ENCODE data around the gene FNTB.
A peak's percentile ranks its signal among the peaks of the same experiment; 100 is the strongest.

Gene FNTB

DNA sequence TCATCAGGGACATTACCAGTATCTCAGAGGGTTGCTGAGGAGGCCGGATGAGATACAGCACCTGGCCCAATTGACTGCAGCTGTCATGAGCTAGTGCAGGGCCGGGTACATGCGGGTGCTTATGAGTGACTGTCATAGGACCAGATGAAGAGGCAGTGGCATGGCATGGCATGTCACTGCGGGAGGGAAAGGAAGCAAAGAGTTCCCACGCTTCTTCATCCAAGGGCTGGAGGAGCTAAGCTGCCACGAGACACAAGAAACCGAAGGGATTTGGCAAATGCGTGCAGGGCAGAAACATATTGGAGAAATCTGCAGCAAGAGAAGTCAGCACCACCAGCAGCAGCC lies 33.4 kb upstream of the FNTB start:
- DNase-seq: no peak

DNA sequence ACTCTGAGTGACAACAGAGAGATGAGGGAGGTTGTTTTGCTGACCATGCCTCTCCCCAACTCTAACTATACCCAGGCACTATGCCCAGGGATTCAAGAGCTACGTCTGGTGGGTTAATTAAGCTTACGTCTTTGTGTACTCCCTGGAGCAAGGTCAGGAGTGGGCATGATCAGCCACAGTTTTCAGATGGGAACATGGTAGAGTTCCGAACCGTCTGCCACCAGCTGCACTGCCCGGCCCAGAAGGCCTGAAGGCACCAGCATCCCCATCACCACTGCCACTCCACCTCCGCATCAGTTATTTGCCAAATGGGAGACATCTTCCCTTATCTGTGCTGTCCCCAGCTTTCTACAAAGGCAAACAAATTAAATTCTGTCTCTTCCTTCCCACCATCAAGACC lies 33.0 kb upstream of the FNTB start:
- DNase-seq: no peak

- DNase-seq: no peak
Observed at GRCh38 chr14:64954491-64955240, 32.0 kb upstream of the FNTB start.

- DNase-seq: no peak
Observed at GRCh38 chr14:64955297-64955696, 31.4 kb upstream of the FNTB start.

GRCh38 chr14:64956697-64957406 lies 29.8 kb upstream of the FNTB start:
- DNase-seq: no peak

DNA sequence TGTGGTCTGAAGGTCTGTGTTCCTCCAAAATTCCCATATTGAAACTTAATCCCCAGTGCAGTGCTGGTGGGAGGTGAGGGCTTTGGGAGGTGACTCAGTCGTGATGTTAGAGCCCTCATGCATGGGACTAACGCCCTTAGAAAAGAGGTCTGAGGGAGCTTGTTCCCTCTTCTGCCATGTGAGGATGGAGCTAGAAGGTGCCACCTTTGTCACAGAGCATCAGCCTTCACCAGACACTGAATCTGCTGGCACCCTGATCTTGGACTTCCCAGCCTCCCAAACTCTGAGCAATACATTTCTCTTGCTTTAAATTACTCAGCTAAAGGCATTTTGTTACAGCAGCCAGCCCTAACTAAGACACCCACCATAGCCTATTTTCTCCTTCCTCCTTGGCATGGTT lies 28.5 kb upstream of the FNTB start:
- no peak for DNase-seq

DNA sequence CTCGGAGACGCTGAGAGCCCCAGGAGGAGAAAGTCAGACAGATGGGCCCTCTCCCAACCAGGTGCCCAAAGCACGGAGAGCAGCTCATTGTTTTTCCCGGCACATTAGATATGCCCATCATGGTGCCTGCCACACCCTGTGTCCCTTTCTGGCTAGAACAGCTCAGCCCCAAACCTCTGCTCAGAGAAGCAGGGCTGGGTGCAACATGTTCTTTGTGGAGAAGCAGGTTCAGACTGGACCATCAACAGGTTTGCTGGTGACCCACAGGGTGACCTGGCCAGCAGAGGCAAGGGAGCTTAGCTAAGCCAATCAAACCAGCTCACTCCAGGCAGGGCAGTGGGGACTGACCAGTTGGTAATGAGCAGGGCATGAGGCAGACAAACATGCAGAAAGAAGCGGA lies 28.0 kb upstream of the FNTB start:
- no peak for DNase-seq

DNA sequence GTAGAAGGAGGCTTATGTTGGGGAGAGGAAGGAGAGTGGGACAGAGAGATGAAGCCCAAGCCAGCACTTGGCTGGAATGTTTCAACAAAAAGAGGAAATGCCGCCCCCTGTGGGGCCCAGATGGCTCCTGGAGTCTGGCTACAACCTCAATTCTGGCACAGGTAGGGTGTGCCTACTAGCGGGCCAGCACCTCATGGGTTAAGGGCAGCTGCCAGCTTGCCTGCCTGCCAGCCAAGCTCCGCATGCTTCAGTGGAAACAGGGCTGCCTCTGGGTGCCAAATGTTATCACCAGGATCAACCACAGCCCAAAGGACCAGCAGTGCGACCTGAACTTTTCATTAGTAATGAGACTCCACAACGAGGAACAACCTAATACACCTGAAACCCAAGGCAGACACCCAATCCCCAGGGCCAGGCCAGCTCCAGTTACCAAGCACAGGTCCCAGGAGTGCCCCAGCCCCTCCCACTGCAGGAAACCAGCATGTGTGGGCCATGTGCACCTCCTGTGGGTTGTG lies 25.9 kb upstream of the FNTB start:
- DNase-seq: no peak

GRCh38 chr14:64963611-64964010 lies 23.1 kb upstream of the FNTB start:
- no peak for DNase-seq

DNA sequence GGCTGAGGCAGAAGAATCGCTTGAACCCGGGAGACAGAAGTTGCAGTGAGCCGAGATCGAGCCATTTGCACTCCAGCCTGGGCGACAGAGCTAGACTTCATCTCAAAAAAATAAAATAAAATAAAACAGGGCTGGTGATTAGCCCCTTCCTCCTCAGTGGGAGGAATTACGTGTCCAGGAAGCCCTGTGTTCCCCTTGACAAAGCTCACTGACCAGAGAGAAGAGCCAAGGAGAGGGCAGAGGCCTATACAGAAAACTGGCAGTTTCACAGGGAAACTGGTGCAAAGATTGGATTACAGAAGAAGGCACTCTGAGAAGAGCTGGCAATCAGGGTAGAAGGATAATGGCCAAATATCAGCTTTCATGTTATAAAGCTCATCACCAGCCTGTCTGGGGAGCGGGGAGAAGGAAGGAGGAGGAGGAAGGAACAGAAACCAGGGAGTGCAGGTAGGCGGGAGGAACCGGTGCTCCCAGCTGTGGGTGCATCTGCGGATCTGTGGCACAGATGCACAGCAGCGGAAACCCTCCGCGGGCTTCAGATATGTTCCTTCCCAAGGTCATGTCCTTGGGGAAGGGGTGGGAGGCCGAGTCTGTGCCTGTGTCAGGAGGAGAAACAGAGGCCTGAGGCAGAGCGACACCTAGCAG lies 21.2 kb upstream of the FNTB start:
- DNase-seq: no peak

GRCh38 chr14:64966976-64967375 lies 19.7 kb upstream of the FNTB start:
- no peak for DNase-seq

DNA sequence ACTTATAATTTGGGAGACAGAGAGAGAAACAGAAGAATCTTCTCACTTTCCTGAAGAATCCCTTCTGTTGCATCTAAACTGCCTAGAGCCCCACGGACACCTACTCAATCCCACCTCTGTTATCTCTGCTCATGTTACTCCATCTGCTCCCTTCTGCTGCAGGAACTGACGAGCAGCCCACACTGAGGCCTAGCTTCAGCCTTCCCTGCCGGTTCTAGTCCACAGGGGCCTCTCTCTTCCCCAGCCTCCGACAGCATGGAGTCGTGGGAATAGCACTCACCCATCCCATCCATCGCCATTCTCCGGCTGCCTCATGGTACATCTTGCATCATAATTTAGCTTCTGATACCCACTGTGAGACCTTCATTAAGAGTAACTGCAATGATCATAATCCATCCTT lies 18.5 kb upstream of the FNTB start:
- DNase-seq: no peak

DNA sequence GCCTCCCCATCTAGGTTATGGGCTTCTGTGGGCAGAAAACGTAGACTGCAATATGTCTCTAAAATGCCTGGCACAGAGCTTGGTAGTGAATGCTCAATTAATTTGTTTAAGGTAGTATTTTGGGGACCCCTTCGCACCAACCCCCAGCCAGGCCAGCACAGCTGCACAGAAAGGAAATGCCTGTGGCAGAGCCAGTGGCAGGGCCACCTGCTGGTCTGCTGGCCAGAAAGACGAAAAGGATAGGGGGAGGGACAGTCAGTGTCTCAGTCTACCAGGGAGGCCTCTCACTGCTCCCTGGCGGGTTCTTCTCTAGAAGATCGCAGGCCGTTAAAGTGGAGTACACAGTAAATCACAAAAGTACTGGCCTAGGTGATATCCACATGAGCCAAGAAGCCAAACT lies 18.0 kb upstream of the FNTB start:
- DNase-seq: peak; percentile 24

DNA sequence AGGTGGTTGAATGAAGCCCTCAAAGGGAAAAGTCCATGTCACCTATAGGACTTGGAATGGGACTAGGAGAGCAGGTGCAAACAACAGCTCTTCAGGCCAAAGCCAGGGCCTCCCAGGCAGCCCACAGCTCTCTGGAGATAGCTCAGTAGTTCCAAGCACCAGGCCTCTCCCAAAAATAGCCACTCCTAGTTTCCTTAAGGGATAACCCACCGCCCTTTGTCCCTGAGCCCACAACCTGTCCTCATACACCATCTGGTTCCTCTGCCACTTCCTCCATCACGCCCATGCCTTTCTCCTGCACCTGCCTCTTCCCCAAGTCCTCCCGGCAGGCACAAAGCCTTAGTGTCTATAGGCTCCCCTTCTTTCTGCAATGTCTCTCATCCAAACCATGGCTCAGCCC lies 16.7 kb upstream of the FNTB start:
- no peak for DNase-seq

DNA sequence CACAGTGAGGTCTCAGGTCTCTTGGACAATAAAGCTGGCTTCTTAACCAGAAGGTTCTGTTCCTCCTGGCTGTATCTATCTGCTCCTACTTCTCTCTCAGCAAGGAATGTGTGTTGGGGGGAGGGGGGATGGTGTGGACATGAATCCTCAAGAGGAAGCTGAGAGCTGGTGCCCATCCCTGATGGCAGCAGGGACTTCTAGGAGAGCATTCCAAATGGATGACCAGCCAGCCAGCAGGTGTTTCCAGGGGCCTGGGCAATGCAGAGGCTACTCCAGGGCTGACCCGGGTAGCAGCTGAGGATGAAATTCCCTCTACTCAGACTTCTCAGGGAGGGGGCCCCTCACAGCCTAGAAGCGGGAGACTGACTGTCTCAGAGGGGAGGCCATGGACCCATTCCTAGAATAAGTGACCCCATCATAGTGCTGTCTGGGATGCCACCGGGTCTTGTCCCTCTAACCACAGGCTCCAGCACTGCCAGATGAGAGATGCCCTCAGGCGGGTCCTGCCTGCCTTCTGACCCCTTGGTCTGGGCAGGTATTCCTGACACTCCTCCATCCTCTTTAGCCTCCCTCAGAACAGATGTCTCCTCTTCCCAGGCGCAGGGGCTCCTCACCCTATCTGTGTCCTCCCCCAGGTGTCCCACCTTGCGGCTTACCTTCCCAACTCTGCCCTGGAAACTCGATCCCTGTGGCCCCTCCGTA lies 15.8 kb upstream of the FNTB start:
- peak; percentile 43 for DNase-seq

GRCh38 chr14:64971491-64971942 lies 15.2 kb upstream of the FNTB start:
- DNase-seq: no peak

GRCh38 chr14:64971943-64972791 lies 14.5 kb upstream of the FNTB start, which contains the start of gene RAB15:
TSS of gene RAB15 (minus strand) at chr14:64972336. CDS start at chr14:64972076, 260 bp downstream.
- peak; percentile 43 for DNase-seq

GRCh38 chr14:64973026-64973442 lies 13.7 kb upstream of the FNTB start:
- DNase-seq: no peak

DNA sequence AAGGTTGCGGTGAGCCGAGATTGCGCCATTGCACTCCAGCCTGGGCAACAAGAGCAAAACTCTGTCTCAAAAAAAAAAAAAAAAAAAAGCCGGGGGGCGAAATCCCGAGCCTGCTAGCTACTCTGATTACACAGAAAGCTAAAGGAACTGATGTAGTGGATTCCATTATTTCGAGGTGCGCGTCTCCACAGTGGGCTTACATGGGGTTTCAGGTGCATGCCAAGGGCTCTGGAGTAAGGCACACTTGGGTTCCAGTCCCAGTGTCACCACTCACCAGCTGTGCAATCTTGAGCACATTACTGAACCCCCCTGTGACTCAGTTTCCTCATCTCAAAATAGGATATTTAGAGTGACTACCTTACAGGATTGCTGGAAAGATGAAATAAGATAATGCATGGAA lies 12.9 kb upstream of the FNTB start:
- no peak for DNase-seq

DNA sequence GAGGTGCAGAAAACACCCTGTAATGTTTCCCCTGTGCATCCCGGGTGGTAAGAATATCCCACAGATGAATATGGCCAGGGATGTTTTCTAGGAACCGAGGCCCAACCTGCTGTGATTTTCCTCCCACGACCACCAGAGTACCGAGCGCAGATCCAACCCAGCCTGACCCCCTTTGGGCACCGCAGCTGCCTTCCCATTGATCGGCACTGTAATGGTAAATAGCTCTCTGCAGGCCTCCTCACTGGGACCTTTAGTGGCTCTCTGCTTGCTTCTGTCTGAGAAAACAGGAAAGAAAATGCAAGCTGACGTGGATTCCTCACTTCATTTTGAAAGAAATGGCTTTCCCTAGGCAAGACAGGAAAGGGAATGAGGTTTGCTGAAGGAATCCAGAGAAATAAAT lies 12.1 kb upstream of the FNTB start:
- no peak for DNase-seq

DNA sequence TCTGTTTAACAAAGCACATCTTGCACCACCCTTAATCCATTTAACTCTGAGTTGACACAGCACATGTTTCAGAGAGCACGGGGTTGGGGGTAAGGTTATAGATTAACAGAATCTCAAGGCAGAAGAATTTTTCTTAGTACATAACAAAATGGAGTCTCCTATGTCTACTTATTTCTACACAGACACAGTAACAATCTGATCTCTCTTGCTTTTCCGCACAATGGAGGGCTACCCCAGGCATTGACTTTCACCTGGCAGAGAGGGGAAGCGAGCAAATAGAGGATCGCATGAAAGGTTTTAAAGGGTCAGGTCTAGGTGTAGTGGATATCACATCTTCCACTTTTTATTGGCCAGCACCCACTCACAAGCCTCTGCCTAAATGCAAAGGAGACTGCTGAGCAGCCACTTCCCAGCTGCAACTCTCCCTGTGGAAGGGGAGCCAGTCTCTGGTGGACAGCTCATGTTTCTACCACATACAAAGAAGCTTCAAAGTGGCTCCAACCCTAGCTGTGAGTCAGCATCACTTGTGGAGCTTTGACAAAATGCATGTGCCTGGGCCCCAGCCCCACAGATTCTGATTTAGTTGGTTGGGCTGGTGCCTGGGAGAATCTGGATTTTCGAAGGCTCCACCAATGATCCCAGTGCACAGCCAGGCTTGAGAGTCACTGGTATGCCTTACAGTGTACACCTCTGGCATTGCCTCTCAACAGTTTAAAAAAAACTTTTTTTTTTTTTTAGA lies 7.2 kb upstream of the FNTB start:
- peak; percentile 48 for DNase-seq
